AG04450 (cell line): Measurements from ENCODE around the gene BHLHE41. TPM values are rescaled to one million over a fixed set of nuclear protein-coding genes. Genes with fewer than 3 reads are reported as not detected.

Experiments
- CTCF ChIA-PET: fragments of 300-600, 350-600 bp; formaldehyde crosslinking; extraction: SDS; loops from one replicate; lab custom pipeline; 2022; ENCODE audit warnings: antibody characterized with exemption, inconsistent platforms; lab: Charles Lee
- POLR2A ChIA-PET: fragments of 350-600 bp; formaldehyde crosslinking; extraction: SDS; loops from one replicate; lab custom pipeline; 2021; ENCODE audit warnings: antibody characterized with exemption, inconsistent platforms; lab: Yijun Ruan, JAX
- DNase-seq: peaks from one replicate; pipeline ENCODE4 v3.0.0-alpha.2; 2011; ENCODE audit warnings: low read depth, low spot score
- H3K27ac ChIP-seq: one replicate; pipeline ENCODE4 v1.5.1; 2012; ENCODE audit warnings: low read depth, low read length, control low read depth
- H3K27me3 ChIP-seq: one replicate; pipeline ENCODE4 v1.6.0; 2012; ENCODE audit warnings: low read length; ENCODE audit not compliant: control insufficient read depth, insufficient read depth
- H3K4me3 ChIP-seq: 2 replicates; pipeline ENCODE4 v1.5.1; 2011; ENCODE audit warnings: mild to moderate bottlenecking, low read depth, low read length, control low read depth
- H3K9me3 ChIP-seq: 2 replicates; pipeline ENCODE4 v1.5.1; 2012; ENCODE audit warnings: low read length; ENCODE audit not compliant: control insufficient read depth, insufficient read depth
- polyA plus RNA-seq: library from polyadenylated mRNA; depleted of rRNA; stranded (reverse); fragments of >200 nt; gene quantifications from 2 replicates; pipeline ENCODE4 v1.2.3, GENCODE V29; 2011
- TF ChIP-seq, protein P1 (sequence below): IDR thresholded peaks from 2 replicates; pipeline ENCODE4 v1.5.1; 2011; ENCODE audit warnings: low read depth, low read length, control low read depth, inconsistent platforms

Gene BHLHE41
- polyA plus RNA-seq, 1 experiment: 1.7 TPM

DNA sequence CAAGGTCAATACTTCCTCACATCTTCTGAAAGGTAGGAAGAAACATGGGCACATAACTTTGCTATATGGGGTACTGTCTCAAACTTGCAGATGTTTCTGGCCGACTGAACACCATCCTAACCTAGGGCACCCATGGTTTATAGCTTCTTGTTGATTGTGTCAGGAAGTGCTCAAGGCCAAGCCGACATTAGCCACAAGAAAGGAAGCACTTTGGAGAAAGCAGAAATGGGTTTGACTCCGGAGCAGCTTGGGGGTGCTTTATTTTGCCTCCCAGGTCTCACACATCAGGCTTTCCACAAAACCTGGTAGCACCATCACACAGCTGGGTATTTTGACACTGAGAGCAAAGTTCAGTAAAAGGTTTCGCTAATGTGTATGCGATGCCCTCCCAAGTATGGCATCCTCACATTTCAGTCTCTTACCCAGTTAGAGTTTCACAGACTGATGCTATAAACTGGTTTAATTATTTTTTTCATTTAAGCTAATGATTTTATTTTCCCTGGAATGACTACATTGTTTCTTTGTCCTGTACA, 25.2 kb upstream of the BHLHE41 start:
- Histone ChIP-seq H3K9me3 (no peaks in the 10 kb centered on the region), H3K27ac (no peak overlapping the region), H3K27me3 (no peaks in the 10 kb centered on the region), H3K4me3 (no peak overlapping the region)
- DNase-seq: no peak
- CTCF ChIA-PET: interaction anchor here (1.4 to 1.5 kb wide), 2 partner anchors 28 to 31 kb away, joined by 3 to 5 read pairs; no protein-coding TSS in a partner anchor
- POLR2A ChIA-PET: no interaction called here
- TF ChIP-seq, protein P1, sequence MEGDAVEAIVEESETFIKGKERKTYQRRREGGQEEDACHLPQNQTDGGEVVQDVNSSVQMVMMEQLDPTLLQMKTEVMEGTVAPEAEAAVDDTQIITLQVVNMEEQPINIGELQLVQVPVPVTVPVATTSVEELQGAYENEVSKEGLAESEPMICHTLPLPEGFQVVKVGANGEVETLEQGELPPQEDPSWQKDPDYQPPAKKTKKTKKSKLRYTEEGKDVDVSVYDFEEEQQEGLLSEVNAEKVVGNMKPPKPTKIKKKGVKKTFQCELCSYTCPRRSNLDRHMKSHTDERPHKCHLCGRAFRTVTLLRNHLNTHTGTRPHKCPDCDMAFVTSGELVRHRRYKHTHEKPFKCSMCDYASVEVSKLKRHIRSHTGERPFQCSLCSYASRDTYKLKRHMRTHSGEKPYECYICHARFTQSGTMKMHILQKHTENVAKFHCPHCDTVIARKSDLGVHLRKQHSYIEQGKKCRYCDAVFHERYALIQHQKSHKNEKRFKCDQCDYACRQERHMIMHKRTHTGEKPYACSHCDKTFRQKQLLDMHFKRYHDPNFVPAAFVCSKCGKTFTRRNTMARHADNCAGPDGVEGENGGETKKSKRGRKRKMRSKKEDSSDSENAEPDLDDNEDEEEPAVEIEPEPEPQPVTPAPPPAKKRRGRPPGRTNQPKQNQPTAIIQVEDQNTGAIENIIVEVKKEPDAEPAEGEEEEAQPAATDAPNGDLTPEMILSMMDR: no peak

DNA sequence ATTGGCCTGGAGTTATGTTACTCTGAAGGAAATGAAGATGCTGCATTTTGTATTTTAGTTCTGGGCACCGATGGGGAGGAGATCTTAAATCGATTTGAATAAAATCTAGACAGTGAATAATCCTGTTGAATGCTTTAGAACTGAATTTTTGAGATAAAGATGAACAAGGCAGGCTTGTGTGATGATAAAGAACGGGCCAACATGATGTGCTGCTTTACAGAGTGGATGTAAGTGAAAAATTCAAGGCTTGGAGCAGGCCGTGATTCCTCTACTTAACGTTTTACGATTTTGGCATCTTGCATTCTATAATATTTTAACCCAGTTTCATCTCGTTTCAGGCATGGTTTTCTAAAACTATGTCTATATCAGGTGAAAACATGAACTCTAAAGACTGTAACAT, 23.5 kb upstream of the BHLHE41 start:
- Histone ChIP-seq H3K9me3 (no peaks in the 10 kb centered on the region), H3K27ac (no peak overlapping the region), H3K4me3 (no peak overlapping the region), H3K27me3 (no peaks in the 10 kb centered on the region)
- TF ChIP-seq, protein P1: no peak
- ChIA-PET CTCF (no interaction called here), POLR2A (no interaction called here)
- no peak for DNase-seq

DNA sequence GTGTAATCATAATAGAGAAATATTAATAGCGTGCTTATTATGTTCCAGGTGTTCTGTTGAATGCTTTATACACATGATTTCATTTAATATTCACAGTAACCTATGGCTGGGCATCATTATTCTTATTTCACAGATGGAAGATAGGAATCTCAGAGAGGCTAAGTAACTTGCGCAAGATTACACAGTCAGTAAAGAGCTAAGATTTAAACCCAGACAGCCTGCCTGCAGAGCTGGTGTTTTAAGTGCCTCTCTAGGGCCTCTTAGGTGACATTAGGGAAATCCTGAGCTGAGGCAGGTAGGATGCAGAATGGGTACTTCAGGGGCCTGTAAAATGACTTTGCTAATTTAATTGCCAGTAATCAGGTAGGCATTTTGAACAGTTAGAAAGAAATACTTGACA, 18.5 kb upstream of the BHLHE41 start:
- no peak overlapping the region for H3K27ac ChIP-seq
- no peaks in the 10 kb centered on the region for H3K9me3 ChIP-seq
- no peak overlapping the region for H3K4me3 ChIP-seq
- DNase-seq: no peak
- TF ChIP-seq, protein P1: no peak
- ChIA-PET POLR2A (no interaction called here), CTCF (no interaction called here)
- no peaks in the 10 kb centered on the region for H3K27me3 ChIP-seq

DNA sequence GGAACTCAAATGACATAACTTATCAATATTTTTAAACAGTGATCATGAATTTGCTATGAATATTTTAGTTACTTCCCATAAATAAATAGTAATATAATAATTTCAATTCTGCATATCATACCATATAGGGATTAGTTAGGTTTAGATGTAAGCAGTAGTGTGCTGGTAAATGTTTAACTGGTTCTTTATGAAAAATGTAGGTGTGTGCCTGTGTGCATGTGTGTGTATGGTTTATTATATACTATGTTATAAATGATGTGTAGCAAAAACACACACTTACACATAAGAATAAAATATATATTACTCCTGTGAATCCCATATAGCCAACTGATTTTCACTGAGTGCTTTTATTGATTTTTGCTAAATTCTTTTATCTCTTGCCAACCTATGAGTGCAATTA, 14.0 kb upstream of the BHLHE41 start:
- no peaks in the 10 kb centered on the region for H3K9me3 ChIP-seq
- H3K4me3 ChIP-seq: no peak overlapping the region
- CTCF ChIA-PET: no interaction called here
- TF ChIP-seq, protein P1: no peak
- H3K27me3 ChIP-seq: no peaks in the 10 kb centered on the region
- no peak overlapping the region for H3K27ac ChIP-seq
- POLR2A ChIA-PET: no interaction called here
- DNase-seq: no peak

DNA sequence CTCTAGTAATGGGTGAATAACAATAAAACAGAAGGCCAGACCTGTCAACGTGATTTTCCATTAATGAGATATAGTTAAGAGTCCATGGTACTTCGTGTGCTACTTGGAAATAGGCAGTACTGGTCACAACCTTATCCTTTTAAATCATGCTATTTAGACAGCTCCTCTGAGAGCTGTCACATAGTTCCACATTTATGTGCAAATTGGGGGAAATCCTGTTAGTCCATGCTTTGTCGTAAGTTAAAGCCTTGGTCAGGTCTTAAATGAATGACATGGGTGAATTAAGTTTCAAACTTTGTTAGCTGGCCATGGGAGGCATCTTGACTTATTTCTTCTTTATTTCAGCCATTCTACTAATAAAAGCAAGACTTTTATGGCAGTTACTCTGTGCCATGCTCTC, 11.9 kb upstream of the BHLHE41 start:
- H3K9me3 ChIP-seq: no peaks in the 10 kb centered on the region
- no peak for DNase-seq
- no peak overlapping the region for H3K27ac ChIP-seq
- TF ChIP-seq, protein P1: no peak
- ChIA-PET POLR2A (no interaction called here), CTCF (interaction anchor here (1.2 kb wide), 1 partner anchor 17 kb away, joined by 3 read pairs; no protein-coding TSS in a partner anchor)
- no peak overlapping the region for H3K4me3 ChIP-seq
- H3K27me3 ChIP-seq: no peaks in the 10 kb centered on the region
